Stomach (tissue), 19 donors: ENCODE data around the gene DPP10. TPM values are rescaled to one million over a fixed set of nuclear protein-coding genes. Genes with fewer than 3 reads are reported as not detected.
A peak's percentile ranks its signal among the peaks of the same experiment; 100 is the strongest.
"Not testable (repeated sequence)": the region's sequence is repeated elsewhere in the genome, so short reads cannot be mapped to it uniquely, and the experiment has no call there.

ENCODE experiments used
- DNase-seq, 2 donors: peaks; one replicate each; pipeline versions ENCODE4 v3.0.0 to v3.0.0-alpha.2; 2013 to 2019
- H3K27ac ChIP-seq, 5 donors: fragments of 200-600 bp in 4 of 5; sonication (generic) in 4 of 5; one replicate each; pipeline ENCODE4 v1.5.1; 2013 to 2019; ENCODE audit warnings: mild to moderate bottlenecking in 1 of 5, moderate library complexity in 1 of 5
- H3K27me3 ChIP-seq, 3 donors: fragments of 200-600 bp; sonication (generic); one replicate each; pipeline ENCODE4 v1.5.1; 2017 to 2019; ENCODE audit warnings: mixed run types in 1 of 3
- H3K36me3 ChIP-seq, 4 donors: fragments of 200-600 bp; sonication (generic); 1 replicate in 3 of 4; 2 replicates in 1 of 4; pipeline ENCODE4 v1.5.1; 2016 to 2019
- H3K4me1 ChIP-seq, 4 donors: fragments of 200-600 bp; sonication (generic); one replicate each; pipeline ENCODE4 v1.5.1; 2016 to 2019
- H3K4me3 ChIP-seq, 4 donors: fragments of 200-600 bp; sonication (generic) in 3 of 4; one replicate each; pipeline ENCODE4 v1.5.1; 2016 to 2019; ENCODE audit warnings: mild to moderate bottlenecking in 1 of 4
- H3K9me3 ChIP-seq, 4 donors: fragments of 200-600 bp; sonication (generic); one replicate each; pipeline ENCODE4 v1.5.1; 2016 to 2019
- EP300 ChIP-seq: sonication (generic); formaldehyde crosslinking; IDR thresholded peaks from one replicate; pipeline ENCODE4 v1.6.1; 2017; ENCODE audit warnings: antibody characterized with exemption
- POLR2A ChIP-seq, 4 donors: fragments of 450-650 bp; IDR thresholded peaks; one replicate each; pipeline ENCODE4 v1.6.1; 2016; ENCODE audit warnings: antibody characterized with exemption in 4 of 4, control low read depth in 2 of 4, mild to moderate bottlenecking in 1 of 4, moderate library complexity in 1 of 4
- POLR2AphosphoS5 ChIP-seq, 3 donors: sonication (generic); formaldehyde crosslinking; IDR thresholded peaks; one replicate each; pipeline ENCODE4 v1.6.1; 2016; ENCODE audit warnings: antibody characterized with exemption in 3 of 3
- WGBS, 5 donors: extraction: QIAGEN DNeasy Blood & Tissue Kit in 3 of 5; methylation state at CpG; one replicate each; pipeline versions ENCODE4 v1.1.5 to v1.1.7; 2013 to 2018; 5-methylcytosine and 5-hydroxymethylcytosine counted together
- intact Hi-C: fragments of 100-400 bp; cut with DNase I; formaldehyde crosslinking; loops from one replicate; pipeline ENCODE4 v1.15.1; 2023; ENCODE audit warnings: low total_unique reads
- long read RNA-seq, 10 donors: transcript quantifications; one replicate each; lab custom pipeline, GENCODE V29; 2026
- polyA plus RNA-seq, 3 donors: library from polyadenylated mRNA; stranded (reverse); fragments of 200-250 nt; gene quantifications; one replicate each; pipeline ENCODE4 v1.2.3, GENCODE V29; 2013
- total RNA-seq, 5 donors: library from RNA; depleted of rRNA; stranded (reverse); fragments of >200 nt; gene quantifications; one replicate each; pipeline versions ENCODE4 v1.1.0 to v1.2.3, GENCODE V29; 2014 to 2016
- TF ChIP-seq, protein P1 (sequence below), 7 experiments: fragments of 450-650 bp in 4 of 7; fragments of 200-600 bp in 3 of 7; sonication (generic) in 3 of 7; IDR thresholded peaks; one replicate each; pipeline ENCODE4 v1.5.1; 2016 to 2019; ENCODE audit warnings: antibody characterized with exemption in 7 of 7, control low read depth in 2 of 7, mild to moderate bottlenecking in 1 of 7
- donor health status: healthy with polysubstance abuse.
- donor health status: Bipolar disorder and iron deficiency.
- donor health status: healthy.

Gene DPP10
- 10 to 100 TPM in 2 of 5 donors, 1 to 10 TPM in 2, not detected in 1; 2.0 to 15.6 (median 8.7) TPM for total RNA-seq
- 1 to 10 TPM in 1 of 3 donors, under 1 TPM in 2; 0.18 to 1.1 (median 0.56) TPM for polyA plus RNA-seq
- long read RNA-seq, donor 1: 0 reads
- long read RNA-seq, donor 2, partial matches to known transcripts: 0 of 1 reads
- long read RNA-seq, donor 2, other reads (novel, unspliced or antisense): 0 of 1 reads
- long read RNA-seq, donor 3: 0 reads
- long read RNA-seq, donor 4: 0 reads
- long read RNA-seq, donor 5, partial matches to known transcripts: 9 of 10 reads
- long read RNA-seq, donor 5, other reads (novel, unspliced or antisense): 0 of 10 reads
- long read RNA-seq, donor 6: 0 reads
- long read RNA-seq, donor 7, partial matches to known transcripts: 0 of 1 reads
- long read RNA-seq, donor 7, other reads (novel, unspliced or antisense): 0 of 1 reads
- long read RNA-seq, donor 8, partial matches to known transcripts: 0 of 2 reads
- long read RNA-seq, donor 8, other reads (novel, unspliced or antisense): 0 of 2 reads
- long read RNA-seq, donor 9, partial matches to known transcripts: 0 of 1 reads
- long read RNA-seq, donor 9, other reads (novel, unspliced or antisense): 0 of 1 reads
- long read RNA-seq, donor 10: 0 reads

DNA sequence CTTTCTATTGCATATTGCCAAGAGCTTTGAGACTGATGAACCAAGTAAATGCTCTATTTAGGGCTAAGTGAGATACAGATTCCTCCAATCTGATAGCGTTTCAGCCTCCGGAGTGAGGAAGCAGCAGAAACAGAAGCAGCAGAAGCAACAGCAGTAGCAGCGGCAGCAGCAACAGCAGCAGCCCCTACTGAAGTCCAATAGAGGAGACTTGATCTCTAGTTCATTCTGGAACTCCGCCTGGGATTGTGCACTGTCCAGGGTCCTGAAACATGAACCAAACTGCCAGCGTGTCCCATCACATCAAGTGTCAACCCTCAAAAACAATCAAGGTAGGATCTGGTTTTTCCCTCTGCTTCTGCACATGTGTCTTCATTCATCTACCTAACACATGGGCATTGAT lies at the start of gene DPP10:
Gene DPP10 (plus strand): TSS at position 132 of the 400 bp plus-strand sequence.
- no peaks in the 10 kb centered on the region for H3K4me1 ChIP-seq
- H3K36me3 ChIP-seq: no peaks in the 10 kb centered on the region
- TF ChIP-seq, protein P1, sequence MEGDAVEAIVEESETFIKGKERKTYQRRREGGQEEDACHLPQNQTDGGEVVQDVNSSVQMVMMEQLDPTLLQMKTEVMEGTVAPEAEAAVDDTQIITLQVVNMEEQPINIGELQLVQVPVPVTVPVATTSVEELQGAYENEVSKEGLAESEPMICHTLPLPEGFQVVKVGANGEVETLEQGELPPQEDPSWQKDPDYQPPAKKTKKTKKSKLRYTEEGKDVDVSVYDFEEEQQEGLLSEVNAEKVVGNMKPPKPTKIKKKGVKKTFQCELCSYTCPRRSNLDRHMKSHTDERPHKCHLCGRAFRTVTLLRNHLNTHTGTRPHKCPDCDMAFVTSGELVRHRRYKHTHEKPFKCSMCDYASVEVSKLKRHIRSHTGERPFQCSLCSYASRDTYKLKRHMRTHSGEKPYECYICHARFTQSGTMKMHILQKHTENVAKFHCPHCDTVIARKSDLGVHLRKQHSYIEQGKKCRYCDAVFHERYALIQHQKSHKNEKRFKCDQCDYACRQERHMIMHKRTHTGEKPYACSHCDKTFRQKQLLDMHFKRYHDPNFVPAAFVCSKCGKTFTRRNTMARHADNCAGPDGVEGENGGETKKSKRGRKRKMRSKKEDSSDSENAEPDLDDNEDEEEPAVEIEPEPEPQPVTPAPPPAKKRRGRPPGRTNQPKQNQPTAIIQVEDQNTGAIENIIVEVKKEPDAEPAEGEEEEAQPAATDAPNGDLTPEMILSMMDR (IDR thresholded peaks at IDR 0.05): no peak
- TF ChIP-seq POLR2A (IDR thresholded peaks at IDR 0.05): no peak
- no peak for TF ChIP-seq POLR2AphosphoS5 (IDR thresholded peaks at IDR 0.05)
- no peak for TF ChIP-seq EP300
- peaks cover 0 to 5% (median 0%) of the 10 kb centered on the region in 3 donors for H3K27me3 ChIP-seq
- no peaks in the 10 kb centered on the region for H3K9me3 ChIP-seq
- intact Hi-C loops: no loop called here
- DNase-seq: peak in 1 of 2 donors; percentile 66
- WGBS, 5 donors: 3 to 14% (median 7%) methylated on average over 5 of the region's 5 CpGs
- H3K4me3 ChIP-seq: no peak within 1 kb of the TSS
- no peak within 1 kb of the TSS for H3K27ac ChIP-seq

DNA sequence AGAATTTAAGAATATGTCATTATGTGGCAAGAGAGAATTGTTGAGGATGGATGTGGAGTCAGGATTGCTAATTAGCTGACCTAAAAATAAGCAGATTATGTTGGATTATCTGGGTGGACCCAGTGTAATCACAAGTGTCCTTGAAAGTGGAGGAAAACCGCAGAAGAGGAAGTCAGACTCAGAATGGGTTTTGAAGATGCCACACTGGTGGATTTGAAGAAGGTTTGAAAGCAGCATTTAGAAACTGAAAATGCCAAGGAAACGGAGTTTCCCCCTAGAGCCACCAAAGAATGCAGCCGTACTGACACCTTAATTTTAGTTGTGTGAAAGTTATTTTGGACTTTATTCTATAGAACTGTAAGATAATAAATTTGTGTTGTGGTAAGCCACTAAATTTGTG lies 41.6 kb upstream of the DPP10 start:
- H3K27ac ChIP-seq: no peak overlapping the region
- no peaks in the 10 kb centered on the region for H3K9me3 ChIP-seq
- H3K27me3 ChIP-seq: no peaks in the 10 kb centered on the region
- H3K4me3 ChIP-seq: no peak overlapping the region
- 72 to 84% (median 76%) methylated on average over 3 of the region's 3 CpGs for WGBS, 5 donors
- no peaks in the 10 kb centered on the region for H3K36me3 ChIP-seq
- DNase-seq: no peak
- no peaks in the 10 kb centered on the region for H3K4me1 ChIP-seq
- intact Hi-C loops: no loop called here
- TF ChIP-seq EP300 (no peak), POLR2A (IDR thresholded peaks at IDR 0.05) (no peak), POLR2AphosphoS5 (IDR thresholded peaks at IDR 0.05) (no peak)
- TF ChIP-seq, protein P1 (IDR thresholded peaks at IDR 0.05): no peak

DNA sequence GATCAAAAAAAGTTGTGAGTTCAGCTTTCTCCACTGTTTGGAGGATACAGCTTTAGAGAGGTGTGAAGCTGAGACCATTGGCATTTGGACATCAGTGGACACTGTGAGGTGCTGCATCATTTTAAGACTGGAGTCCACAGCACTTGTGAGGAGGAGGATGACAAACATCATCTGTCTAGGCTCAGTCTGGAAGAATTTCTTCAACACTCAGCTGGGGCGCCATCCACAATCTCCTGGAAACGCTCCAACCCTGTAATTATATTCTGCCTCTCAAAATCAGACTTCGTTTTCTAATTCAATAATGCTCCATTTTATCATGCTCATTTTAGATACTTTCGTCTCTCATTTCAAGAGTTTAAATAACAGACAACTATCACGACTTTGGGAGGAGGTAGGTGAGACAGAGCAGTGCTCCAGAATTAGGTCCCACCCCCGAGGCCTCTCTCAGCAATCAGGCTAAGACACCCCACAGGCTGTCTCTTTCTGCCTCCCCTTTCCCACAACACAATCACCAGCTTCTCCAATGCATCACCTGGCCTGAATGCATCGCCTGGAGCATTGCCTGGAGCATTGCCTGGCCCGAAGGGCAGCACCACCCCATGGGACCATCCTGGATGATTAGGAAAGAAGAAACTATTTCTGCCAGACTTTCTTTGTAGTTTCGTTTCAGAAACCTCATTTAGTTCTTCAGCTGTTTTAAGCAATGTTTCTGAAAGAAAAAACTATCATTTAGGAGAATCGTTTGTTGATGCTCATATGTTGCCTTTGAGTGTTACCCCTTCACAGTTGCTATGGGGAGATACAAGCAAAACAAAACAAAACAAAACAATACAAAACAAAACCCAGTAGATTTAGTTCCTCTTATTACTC lies 37.0 kb upstream of the DPP10 start:
- H3K9me3 ChIP-seq: peaks cover 0 to 16% (median 11%) of the 10 kb centered on the region in 4 donors
- intact Hi-C loops: no loop called here
- H3K4me1 ChIP-seq: no peaks in the 10 kb centered on the region
- H3K27me3 ChIP-seq: no peaks in the 10 kb centered on the region
- no peak overlapping the region for H3K4me3 ChIP-seq
- 68 to 76% (median 72%) methylated on average over 10 of the region's 10 CpGs for WGBS, 5 donors
- no peaks in the 10 kb centered on the region for H3K36me3 ChIP-seq
- H3K27ac ChIP-seq: no peak overlapping the region
- no peak for DNase-seq
- no peak for TF ChIP-seq POLR2AphosphoS5 (IDR thresholded peaks at IDR 0.05)

DNA sequence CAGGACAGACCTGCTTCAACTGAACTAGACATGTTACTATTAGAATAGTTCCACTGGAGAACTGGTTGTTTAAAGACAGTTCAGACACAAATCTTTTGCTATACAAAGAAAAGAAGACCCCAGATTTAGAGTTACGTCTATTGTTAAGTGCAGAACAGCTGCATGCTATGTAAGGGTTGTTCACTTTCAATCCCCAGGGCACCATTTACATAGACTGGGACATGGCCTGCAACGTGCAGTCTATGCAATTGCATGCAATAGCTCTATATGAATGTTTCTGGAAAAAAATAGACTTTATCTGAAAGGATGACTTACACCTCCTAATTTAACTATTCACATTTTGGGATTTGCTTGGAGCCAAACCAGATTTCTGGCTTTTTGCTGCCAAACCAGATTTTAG lies 36.1 kb upstream of the DPP10 start:
- WGBS, 5 donors: 62 to 74% (median 67%) methylated on average over 2 of the region's 2 CpGs
- intact Hi-C loops: no loop called here
- Histone ChIP-seq H3K27me3 (no peaks in the 10 kb centered on the region), H3K4me3 (no peak overlapping the region), H3K9me3 (peaks cover 0 to 16% (median 11%) of the 10 kb centered on the region in 4 donors), H3K4me1 (no peaks in the 10 kb centered on the region), H3K27ac (no peak overlapping the region), H3K36me3 (no peaks in the 10 kb centered on the region)
- no peak for DNase-seq
- TF ChIP-seq POLR2AphosphoS5 (IDR thresholded peaks at IDR 0.05): no peak
- TF ChIP-seq, protein P1 (IDR thresholded peaks at IDR 0.05): no peak

DNA sequence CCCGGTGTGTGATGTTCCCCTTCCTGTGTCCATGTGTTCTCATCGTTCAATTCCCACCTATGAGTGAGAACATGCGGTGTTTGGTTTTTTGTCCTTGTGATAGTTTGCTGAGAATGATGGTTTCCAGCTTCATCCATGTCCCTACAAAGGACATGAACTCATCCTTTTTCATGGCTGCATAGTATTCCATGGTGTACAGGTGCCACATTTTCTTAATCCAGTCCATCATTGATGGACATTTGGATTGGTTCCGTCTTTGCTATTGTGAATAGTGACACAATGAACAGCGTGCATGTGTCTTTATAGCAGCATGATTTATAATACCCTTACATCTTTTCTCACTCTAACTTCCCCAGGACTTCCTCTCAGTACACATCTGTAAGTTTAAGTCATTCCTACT lies 35.1 kb upstream of the DPP10 start:
- H3K27me3 ChIP-seq, H3K27ac ChIP-seq, H3K36me3 ChIP-seq, intact Hi-C loops, H3K4me1 ChIP-seq, DNase-seq, H3K4me3 ChIP-seq: not testable (repeated sequence)
- 90 to 94% (median 92%) methylated on average over 4 to 5 of the region's 5 CpGs for WGBS, 5 donors
- peaks cover 0 to 16% (median 11%) of the 10 kb centered on the region in 4 donors for H3K9me3 ChIP-seq
